ENCODE data around the gene EMB. TPM values are rescaled to one million over a fixed set of nuclear protein-coding genes. Genes with fewer than 3 reads are reported as not detected.
"Not testable (repeated sequence)": the region's sequence is repeated elsewhere in the genome, so short reads cannot be mapped to it uniquely, and the experiment has no call there.

Gene EMB
- total and polyA plus RNA-seq, 4 donors, result 0.90 to 16.1 (median 2.1) TPM

GRCh38 chr5:50476549-50476948 lies 35.5 kb upstream of the EMB start:
- Histone ChIP-seq H3K9me3 (ENCODE audit: control insufficient read depth in 4 of 4, low read length in 3 of 4) (no peaks in the 10 kb centered on the region), H3K36me3 (ENCODE audit: control insufficient read depth in 4 of 4, insufficient read depth in 3 of 4, low read depth in 1 of 4, low read length in 3 of 4) (no peaks in the 10 kb centered on the region), H3K27me3 (ENCODE audit: control insufficient read depth in 4 of 4, insufficient read depth in 4 of 4, low read length in 3 of 4) (peaks cover 0 to 2% (median 0%) of the 10 kb centered on the region in 4 donors), H3K9ac (ENCODE audit: low read depth in 1 of 2, low read length in 2 of 2) (no peak overlapping the region), H3K4me3 (ENCODE audit: low read depth in 1 of 3, low read length in 3 of 3) (no peak overlapping the region), H3K27ac (ENCODE audit: low read depth in 1 of 2, low read length in 2 of 2) (no peak overlapping the region), H3K4me1 (ENCODE audit: control insufficient read depth in 4 of 4, insufficient read depth in 4 of 4, low read length in 3 of 4) (no peaks in the 10 kb centered on the region)
- no peak for DNase-seq (ENCODE audit: low spot score)
- TF ChIP-seq RXRA (IDR thresholded peaks at IDR 0.05) (no peak), YY1 (IDR thresholded peaks at IDR 0.05) (no peak), FOXA2 (IDR thresholded peaks at IDR 0.05) (no peak), SP1 (IDR thresholded peaks at IDR 0.05) (no peak), GABPA (IDR thresholded peaks at IDR 0.05 in 1 of 2, conservative IDR thresholded peaks at IDR 0.05 in 1 of 2) (no peak), CTCF (IDR thresholded peaks at IDR 0.05; ENCODE audit: low read depth, low read length, missing input control) (no peak), TAF1 (conservative IDR thresholded peaks at IDR 0.05) (no peak), NR2F2 (IDR thresholded peaks at IDR 0.05) (no peak), ZBTB33 (IDR thresholded peaks at IDR 0.05) (no peak), MAX (IDR thresholded peaks at IDR 0.05) (no peak), FOXA1 (IDR thresholded peaks at IDR 0.05) (no peak), RAD21 (IDR thresholded peaks at IDR 0.05) (no peak), JUND (IDR thresholded peaks at IDR 0.05) (no peak), HNF4A (conservative IDR thresholded peaks at IDR 0.05) (no peak), EGR1 (IDR thresholded peaks at IDR 0.05; ENCODE audit: low read depth in 2 of 2) (no peak)
- TF ChIP-seq, protein P1, sequence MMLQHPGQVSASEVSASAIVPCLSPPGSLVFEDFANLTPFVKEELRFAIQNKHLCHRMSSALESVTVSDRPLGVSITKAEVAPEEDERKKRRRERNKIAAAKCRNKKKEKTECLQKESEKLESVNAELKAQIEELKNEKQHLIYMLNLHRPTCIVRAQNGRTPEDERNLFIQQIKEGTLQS (IDR thresholded peaks at IDR 0.05), result no peak
- WGBS, result 37% methylated on average over 1 of the region's 1 CpG

DNA sequence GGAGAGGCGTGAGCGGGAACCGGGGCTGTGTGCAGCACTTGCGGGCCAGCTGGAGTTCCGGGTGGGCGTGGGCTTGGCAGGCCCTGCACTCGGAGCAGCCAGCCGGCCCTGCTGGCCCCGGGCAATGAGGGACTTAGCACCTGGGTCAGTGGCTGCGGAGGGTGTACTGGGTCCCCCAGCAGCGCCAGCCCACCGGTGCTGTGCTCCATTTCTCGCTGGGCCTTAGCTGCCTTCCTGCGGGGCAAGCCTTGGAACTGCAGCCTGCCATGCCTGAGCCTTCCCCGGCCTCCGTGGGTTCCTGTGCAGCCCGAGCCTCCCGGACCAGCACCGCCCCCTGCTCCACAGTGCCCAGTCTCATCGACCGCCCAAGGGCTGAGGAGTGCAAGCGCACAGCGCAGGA lies 23.9 kb upstream of the EMB start:
- H3K4me3 ChIP-seq (ENCODE audit: low read depth in 1 of 3, low read length in 3 of 3); DNase-seq (ENCODE audit: low spot score); H3K9ac ChIP-seq (ENCODE audit: low read depth in 1 of 2, low read length in 2 of 2); H3K9me3 ChIP-seq (ENCODE audit: control insufficient read depth in 4 of 4, low read length in 3 of 4); H3K4me1 ChIP-seq (ENCODE audit: control insufficient read depth in 4 of 4, insufficient read depth in 4 of 4, low read length in 3 of 4); H3K36me3 ChIP-seq (ENCODE audit: control insufficient read depth in 4 of 4, insufficient read depth in 3 of 4, low read depth in 1 of 4, low read length in 3 of 4); H3K27ac ChIP-seq (ENCODE audit: low read depth in 1 of 2, low read length in 2 of 2); H3K27me3 ChIP-seq (ENCODE audit: control insufficient read depth in 4 of 4, insufficient read depth in 4 of 4, low read length in 3 of 4): not testable (repeated sequence)
- WGBS, result 91% methylated on average over 23 of the region's 23 CpGs

DNA sequence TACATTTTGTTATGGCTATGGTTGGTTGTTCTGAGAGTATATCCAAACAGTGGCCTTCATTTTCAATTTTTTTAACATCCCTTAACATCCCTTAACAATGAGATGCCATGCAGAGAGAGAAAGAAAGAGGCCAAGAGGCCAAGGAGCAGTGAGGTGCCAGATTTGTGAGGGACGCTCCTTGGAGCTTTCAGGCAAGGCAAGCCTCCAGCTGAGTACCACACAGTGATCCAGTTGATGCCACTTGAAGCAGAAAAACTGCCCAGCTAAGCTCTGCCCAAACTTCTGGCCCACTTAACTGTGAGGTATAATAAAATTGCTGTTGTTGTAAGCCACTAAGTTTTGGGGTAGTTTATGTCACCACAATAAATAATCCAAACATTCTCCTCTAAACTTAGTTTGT lies 22.6 kb upstream of the EMB start:
- Histone ChIP-seq H3K9ac (ENCODE audit: low read depth in 1 of 2, low read length in 2 of 2) (no peak overlapping the region), H3K27ac (ENCODE audit: low read depth in 1 of 2, low read length in 2 of 2) (no peak overlapping the region), H3K4me3 (ENCODE audit: low read depth in 1 of 3, low read length in 3 of 3) (no peak overlapping the region), H3K4me1 (ENCODE audit: control insufficient read depth in 4 of 4, insufficient read depth in 4 of 4, low read length in 3 of 4) (no peaks in the 10 kb centered on the region), H3K36me3 (ENCODE audit: control insufficient read depth in 4 of 4, insufficient read depth in 3 of 4, low read depth in 1 of 4, low read length in 3 of 4) (no peaks in the 10 kb centered on the region), H3K9me3 (ENCODE audit: control insufficient read depth in 4 of 4, low read length in 3 of 4) (peaks cover 0 to 1% (median 0%) of the 10 kb centered on the region in 4 donors), H3K27me3 (ENCODE audit: control insufficient read depth in 4 of 4, insufficient read depth in 4 of 4, low read length in 3 of 4) (no peaks in the 10 kb centered on the region)
- no peak for DNase-seq (ENCODE audit: low spot score)
- 74% methylated on average over 1 of the region's 1 CpG for WGBS
- no peak for TF ChIP-seq FOXA1 (IDR thresholded peaks at IDR 0.05)
- no peak for TF ChIP-seq NR2F2 (IDR thresholded peaks at IDR 0.05)
- TF ChIP-seq SP1 (IDR thresholded peaks at IDR 0.05), result no peak
- TF ChIP-seq MAX (IDR thresholded peaks at IDR 0.05), result no peak
- TF ChIP-seq GABPA (IDR thresholded peaks at IDR 0.05 in 1 of 2, conservative IDR thresholded peaks at IDR 0.05 in 1 of 2), result no peak
- no peak for TF ChIP-seq JUND (IDR thresholded peaks at IDR 0.05)
- no peak for TF ChIP-seq CTCF (IDR thresholded peaks at IDR 0.05; ENCODE audit: low read depth, low read length, missing input control)
- TF ChIP-seq HNF4A (conservative IDR thresholded peaks at IDR 0.05), result no peak
- TF ChIP-seq, protein P1 (IDR thresholded peaks at IDR 0.05), result no peak
- no peak for TF ChIP-seq RXRA (IDR thresholded peaks at IDR 0.05)
- no peak for TF ChIP-seq ZBTB33 (IDR thresholded peaks at IDR 0.05)
- TF ChIP-seq TAF1 (conservative IDR thresholded peaks at IDR 0.05), result no peak
- TF ChIP-seq HNF4G (IDR thresholded peaks at IDR 0.05), result no peak
- TF ChIP-seq YY1 (IDR thresholded peaks at IDR 0.05), result no peak
- TF ChIP-seq FOXA2 (IDR thresholded peaks at IDR 0.05), result no peak
- no peak for TF ChIP-seq RAD21 (IDR thresholded peaks at IDR 0.05)
- no peak for TF ChIP-seq EGR1 (IDR thresholded peaks at IDR 0.05; ENCODE audit: low read depth in 2 of 2)
